AG10803 (cell line): ENCODE results near the gene DNASE1.

Source experiments
- DNase-seq: peaks from one replicate; pipeline ENCODE4 v3.0.0; 2010; ENCODE audit warnings: low read depth
- H3K4me3 ChIP-seq: 2 replicates; pipeline ENCODE4 v1.5.1; 2011; ENCODE audit warnings: mild to moderate bottlenecking, low read length, control low read depth
- CTCF ChIP-seq: conservative IDR thresholded peaks from 2 replicates; pipeline ENCODE4 v1.5.1; 2011; ENCODE audit warnings: mild to moderate bottlenecking, low read length, control low read depth, inconsistent platforms

Gene DNASE1

DNA sequence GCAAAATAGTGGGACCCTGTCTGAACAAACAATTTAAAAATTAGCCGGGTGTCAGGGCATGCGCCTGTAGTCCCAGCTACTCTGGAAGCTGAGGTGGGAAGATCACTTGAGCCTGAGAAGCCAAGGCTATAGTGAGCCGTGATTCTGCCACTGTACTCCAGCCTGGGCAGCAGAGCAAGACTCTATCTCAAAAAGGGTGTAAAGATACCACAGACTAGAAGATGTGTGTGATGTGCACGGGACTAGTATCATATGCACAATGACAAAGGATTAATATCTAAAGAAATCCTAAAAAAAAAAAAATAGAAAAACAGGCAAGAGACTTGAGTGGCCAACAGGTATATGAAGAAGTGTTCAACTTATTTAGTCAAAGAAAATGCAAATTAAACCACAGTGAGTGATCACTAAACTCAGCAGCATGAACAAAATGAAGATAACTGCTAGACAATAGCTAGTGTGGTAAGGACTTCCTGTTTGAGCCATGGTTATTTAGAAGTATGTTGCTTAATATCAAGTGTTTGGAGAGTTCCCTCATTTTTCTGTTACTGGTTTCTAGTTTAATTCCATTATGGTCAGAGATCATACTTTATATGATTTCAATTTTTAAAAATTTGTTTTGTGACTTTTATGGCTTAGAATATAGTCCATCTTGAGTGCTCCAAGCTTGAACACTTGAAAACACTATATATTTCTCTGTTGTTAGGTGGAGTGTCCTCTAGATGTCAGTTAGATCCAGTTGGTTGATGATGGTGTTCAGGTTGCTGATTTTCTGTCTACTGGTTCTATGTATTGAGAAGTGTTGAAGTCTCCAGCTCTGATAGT lies 28.4 kb upstream of the DNASE1 start:
- TF ChIP-seq CTCF: no peak
- H3K4me3 ChIP-seq: no peak overlapping the region
- DNase-seq: peak; percentile 34

GRCh38 chr16:3637371-3637923 lies 17.0 kb upstream of the DNASE1 start:
- TF ChIP-seq CTCF: no peak
- H3K4me3 ChIP-seq: no peak overlapping the region
- DNase-seq: peak; percentile 28

GRCh38 chr16:3638916-3639644 lies 15.4 kb upstream of the DNASE1 start:
- no peak for TF ChIP-seq CTCF
- DNase-seq: no peak
- no peak overlapping the region for H3K4me3 ChIP-seq

GRCh38 chr16:3640207-3640606 lies 14.3 kb upstream of the DNASE1 start:
- no peak for DNase-seq
- no peak for TF ChIP-seq CTCF

GRCh38 chr16:3640632-3641501 lies 13.6 kb upstream of the DNASE1 start:
- TF ChIP-seq CTCF: no peak
- DNase-seq: no peak
- no peak overlapping the region for H3K4me3 ChIP-seq

More at GRCh38 chr16:3640207-3640606, 14.3 kb upstream of the DNASE1 start:
- H3K4me3 ChIP-seq: no peak overlapping the region

DNA sequence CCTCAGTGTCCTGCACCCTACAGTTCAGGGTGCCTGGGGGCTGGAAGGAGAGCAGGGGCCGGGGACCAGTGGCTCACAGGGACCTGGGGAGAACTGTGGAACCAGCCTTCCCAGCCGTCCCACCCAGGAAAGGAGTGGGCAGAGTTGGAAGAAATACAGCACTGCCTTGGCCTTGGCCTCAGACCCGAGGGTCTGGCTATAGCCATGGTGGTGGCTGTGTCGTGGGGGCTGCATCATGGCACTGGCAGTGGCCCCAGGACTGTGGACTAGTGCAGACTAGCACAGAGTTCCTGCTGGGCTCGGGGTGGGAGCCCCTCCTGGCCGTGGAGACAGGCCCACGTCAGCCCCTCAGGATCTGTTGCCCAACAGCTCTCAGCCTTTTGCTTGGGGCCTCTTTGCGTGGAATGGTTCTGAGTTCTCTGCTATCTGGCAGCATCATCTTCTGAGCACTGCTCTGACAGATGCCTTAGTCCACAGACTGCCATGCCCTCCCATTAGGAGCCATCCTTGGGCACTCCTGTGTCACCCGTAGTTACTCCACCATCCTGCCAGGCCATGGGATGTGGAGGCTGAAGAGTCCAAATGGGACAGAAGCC lies 12.6 kb upstream of the DNASE1 start:
- H3K4me3 ChIP-seq: no peak overlapping the region
- no peak for TF ChIP-seq CTCF
- no peak for DNase-seq
